GM18861 (cell line): ENCODE results near the gene AGAP3.
A peak's percentile ranks its signal among the peaks of the same experiment; 100 is the strongest.

Experiments
- ATAC-seq: cut with Tn5 transposase; IDR thresholded peaks from one replicate; pipeline ENCODE4 v1.9.1; 2021; ENCODE audit not compliant: unreplicated experiment

Gene AGAP3

DNA sequence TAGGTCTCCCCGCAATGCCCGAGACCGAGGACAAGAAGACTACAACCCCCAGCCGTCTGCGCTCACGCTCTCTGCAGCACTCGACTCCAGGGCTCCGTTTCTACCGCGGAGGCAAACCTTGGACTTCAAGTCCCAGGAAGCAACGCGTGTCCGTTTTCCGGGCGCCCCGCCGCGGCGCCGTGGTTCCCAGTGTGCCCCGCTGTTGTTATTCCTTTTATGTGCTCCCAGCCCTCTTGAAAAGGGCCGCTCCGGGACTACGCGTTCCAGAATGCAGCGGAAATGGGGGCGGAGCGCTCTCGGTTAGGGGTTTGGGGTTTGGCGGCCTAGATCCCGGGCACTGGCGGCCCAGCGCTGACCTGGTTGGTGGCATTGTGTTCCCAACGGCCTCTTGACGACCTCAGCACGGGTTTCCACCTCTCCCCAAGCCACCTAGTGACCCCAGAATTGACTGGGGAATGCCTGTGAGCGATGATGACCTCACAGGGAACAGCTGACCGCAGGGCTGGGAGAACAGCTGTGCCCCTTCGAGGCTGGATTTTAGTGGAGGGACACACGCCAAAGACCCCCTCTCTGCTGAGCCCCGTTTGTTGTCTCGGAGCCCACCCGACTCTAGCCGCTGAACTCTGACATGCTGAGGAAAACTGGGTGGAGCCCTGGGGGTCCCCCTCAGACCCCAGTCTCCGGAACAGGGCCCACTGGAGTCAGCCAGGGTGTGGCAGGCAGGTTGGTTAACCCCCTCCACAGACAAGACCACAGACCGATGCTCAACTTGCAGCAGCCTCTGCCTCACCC lies 28.1 kb upstream of the AGAP3 start:
- ATAC-seq: peak; percentile 87

DNA sequence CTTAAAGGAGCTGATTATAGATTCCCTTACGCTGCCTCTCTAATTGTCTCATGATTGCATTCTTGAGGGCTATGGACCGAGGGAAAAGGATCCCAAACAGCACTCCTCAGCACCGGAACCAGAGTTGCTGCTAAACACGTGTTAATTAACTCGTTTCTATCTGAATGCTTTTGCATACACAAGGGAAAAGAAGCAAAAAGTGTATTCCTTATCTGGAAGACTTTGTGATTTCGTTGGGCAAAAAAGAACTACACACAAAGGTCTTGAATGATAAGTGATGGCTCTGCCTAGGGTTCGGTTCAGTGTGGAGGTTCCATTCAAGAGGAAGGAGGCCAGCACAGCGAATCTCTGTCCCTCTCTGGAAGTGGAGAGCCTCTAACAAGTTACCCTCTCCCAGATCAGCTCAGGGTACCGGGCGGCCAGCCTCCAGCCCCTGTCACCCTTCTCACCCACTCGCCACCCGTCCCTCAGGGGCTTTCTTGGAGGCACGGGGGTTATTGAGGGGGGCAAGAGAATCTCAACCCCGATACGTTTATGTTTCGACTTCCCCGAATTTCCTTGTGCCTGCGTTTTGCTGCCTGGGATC lies 27.4 kb upstream of the AGAP3 start:
- no peak for ATAC-seq

GRCh38 chr7:151059367-151060112 lies 26.7 kb upstream of the AGAP3 start, which contains the start of gene SLC4A2:
SLC4A2 (plus strand) TSS chr7:151059589; CDS start chr7:151061988, 2,399 bp downstream.
- ATAC-seq: peak; percentile 22

GRCh38 chr7:151060113-151060415 lies 26.2 kb upstream of the AGAP3 start:
- ATAC-seq: no peak

DNA sequence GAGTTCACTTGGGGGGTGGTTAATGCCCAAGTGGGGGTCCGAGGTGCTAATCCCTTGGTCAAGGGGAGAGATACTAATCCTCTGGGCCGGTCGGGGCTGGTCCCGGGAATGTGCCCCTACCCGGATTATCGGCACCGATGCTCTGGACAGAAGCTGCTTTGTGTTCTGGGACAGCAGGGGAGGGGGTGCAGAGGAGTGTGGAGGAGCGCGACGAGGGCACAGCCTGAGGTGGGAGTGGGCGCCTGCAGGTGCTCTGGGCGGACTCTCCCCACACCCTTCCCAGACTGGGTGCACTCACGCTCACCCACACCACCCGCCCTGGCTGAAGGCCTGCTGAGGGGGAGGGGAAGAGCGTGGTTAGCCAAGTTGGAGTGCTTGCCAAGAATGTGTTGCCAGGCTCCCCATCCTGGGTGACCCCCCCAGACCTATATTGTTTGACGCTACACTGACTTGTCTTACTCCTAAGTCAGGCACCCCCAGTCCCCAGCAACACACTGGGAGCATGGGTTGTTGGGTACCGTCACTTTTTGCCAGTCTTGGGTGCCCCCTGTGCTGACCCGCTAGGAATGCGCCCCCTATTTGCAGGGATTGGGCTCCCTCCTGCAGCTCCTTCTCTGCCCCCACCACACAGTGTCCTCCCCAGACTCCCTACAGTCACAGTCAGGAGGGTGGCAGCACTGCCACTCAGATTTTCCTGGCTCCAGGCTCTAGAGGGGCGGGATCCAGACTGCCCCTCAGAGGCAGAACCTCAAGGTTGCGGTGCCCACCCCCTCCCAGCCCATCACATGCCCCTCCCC lies 25.7 kb upstream of the AGAP3 start:
- no peak for ATAC-seq

DNA sequence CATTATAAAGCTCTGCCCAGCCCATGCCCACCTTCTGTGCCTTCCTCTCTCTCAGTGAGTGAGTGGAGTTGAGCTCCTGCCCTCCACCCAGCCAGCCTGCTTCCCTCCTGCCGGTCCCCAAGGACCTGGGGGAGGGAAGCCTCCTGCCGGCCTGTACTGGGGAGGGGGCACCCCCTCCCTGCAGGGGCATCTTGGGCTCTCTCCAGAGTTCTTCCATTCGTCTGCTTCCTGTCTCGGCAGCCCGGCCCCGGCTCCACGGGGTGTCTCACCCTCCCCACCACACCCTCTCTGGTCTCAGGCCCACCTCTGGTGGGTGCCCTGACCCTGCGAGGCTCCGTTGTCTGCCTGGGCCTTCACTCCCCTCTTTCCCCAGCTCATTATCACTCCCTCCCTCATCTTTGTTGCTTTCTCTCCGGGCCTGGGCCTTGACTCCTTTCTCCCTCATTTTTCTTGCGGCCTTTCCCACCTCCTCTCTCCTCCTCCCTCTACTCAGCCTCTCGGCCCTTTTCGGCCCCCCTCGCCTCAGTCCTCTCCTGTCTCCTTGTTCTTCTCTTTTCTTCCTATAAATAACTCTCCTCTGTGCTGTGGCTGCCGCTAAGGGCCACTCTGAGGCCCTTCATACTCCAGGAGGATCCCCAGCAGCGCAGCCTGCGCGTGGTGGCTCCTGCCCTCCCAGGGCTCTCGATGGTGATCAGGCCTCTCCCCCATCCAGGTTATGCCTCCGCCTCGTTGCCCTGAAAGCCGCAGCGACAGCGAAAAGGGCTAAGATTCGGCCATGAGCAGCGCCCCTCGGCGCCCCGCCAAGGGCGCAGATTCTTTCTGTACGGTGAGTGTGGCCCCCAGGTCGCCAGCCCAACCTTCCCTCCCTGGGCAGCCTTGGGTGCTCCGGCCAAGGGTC lies 24.8 kb upstream of the AGAP3 start:
- no peak for ATAC-seq

GRCh38 chr7:151062111-151062398 lies 24.2 kb upstream of the AGAP3 start:
- no peak for ATAC-seq

DNA sequence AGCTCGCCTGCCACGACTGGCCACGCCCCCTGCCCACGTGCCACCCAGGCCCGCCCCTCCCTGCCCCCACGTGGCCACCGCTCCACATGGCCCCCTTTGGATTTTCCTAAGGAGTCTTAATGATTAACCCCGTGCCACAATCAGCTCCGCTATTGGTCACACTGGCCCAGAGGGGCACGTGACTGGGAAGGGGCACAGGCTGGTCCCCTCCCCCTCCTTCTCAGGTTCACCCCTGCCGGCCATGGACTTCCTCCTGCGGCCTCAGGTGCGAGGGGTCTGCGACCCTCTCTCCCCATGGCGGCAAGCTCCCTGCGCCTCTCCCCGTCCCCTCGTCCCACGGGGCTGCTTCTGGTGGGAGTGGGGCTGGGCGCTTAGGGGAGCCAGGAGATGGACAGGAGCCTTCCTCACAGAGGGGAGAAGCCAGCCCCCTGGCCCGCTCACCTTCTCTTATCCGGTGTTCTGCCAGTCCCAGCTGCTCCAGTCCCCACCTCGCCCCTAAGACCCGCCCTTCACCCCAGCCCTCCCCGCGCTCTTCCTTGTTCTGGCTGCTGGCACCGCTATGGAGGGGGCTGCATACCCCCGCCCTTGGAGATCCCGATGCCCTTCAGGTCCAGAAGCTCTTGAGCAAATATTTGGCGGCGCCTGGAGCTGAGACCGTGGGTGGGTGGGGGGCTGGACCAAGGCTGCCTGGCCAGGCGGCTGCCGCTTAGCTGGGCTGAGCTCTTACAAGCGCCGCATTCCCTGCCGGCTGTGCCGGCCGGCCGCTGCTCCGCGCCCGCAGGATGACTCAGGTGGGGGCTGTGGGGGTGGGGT lies 23.7 kb upstream of the AGAP3 start:
- ATAC-seq: no peak

- no peak for ATAC-seq
These were observed 23.1 kb upstream of the AGAP3 start for GRCh38 chr7:151063212-151063561.

- ATAC-seq: no peak
These were observed 21.8 kb upstream of the AGAP3 start for GRCh38 chr7:151064454-151064853.

- no peak for ATAC-seq
These were observed 21.3 kb upstream of the AGAP3 start for GRCh38 chr7:151064993-151065392.

- ATAC-seq: no peak
These were observed 20.8 kb upstream of the AGAP3 start for GRCh38 chr7:151065516-151065915.

DNA sequence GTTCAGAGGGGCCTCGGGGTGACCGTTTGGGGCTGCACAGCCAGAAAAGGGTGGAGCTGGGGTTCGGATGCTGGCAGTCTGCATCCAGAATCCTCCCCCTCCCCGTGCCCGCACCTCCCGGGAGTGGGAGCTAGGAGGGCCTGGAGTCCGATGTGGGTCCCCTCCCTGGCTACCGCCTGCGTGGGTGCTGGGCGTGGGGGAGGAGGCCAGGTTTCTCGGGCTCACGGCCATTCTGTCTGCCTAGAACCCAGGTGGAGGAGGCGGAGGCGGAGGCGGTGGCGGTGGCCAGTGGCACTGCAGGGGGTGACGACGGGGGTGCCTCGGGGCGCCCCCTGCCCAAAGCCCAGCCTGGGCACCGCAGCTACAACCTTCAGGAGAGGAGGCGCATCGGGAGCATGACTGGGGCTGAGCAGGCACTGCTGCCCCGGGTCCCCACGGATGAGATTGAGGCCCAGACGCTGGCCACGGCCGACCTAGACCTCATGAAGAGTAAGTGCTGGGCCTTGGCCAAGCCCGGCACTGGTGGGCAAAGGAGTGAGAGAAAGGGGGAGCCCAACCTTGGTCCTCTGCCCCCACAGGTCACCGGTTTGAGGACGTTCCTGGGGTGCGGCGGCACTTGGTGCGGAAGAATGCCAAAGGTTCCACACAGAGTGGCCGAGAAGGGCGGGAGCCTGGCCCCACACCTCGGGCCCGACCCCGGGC lies 19.9 kb upstream of the AGAP3 start:
- ATAC-seq: no peak

GRCh38 chr7:151068069-151068773 lies 18.1 kb upstream of the AGAP3 start:
- no peak for ATAC-seq

DNA sequence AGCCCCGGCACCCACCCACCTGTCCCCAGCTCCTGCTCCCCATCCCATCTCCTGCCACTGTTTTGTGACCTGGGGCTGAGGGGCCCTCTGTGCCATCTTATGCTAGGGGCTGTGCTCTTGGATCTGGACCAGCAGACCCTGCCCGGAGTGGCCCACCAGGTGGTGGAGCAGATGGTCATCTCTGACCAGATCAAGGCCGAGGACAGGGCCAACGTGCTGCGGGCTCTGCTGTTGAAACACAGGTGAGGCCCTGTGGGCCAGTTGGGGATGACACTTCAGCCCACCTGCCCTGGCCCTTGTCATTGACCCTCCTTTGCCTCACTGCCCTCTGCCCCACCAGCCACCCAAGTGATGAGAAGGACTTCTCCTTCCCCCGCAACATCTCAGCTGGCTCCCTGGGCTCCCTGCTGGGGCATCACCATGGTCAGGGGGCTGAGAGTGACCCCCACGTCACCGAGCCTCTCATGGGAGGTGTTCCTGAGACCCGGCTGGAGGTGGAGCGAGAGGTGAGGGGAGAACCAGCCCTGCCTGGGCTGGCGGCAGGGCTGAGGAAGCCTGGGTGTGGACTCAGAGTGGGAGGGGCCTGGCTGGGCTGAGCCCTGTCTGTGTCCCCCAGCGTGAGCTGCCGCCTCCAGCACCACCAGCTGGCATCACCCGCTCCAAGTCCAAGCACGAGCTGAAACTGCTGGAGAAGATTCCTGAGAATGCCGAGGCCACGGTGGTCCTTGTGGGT lies 16.3 kb upstream of the AGAP3 start:
- ATAC-seq: no peak

GRCh38 chr7:151070574-151070960 lies 15.7 kb upstream of the AGAP3 start:
- no peak for ATAC-seq

- ATAC-seq: no peak
These were observed 15.0 kb upstream of the AGAP3 start for GRCh38 chr7:151071032-151071866.
